ENCODE measurements around the gene GALNT2. TPM values are rescaled to one million over a fixed set of nuclear protein-coding genes. Genes with fewer than 3 reads are reported as not detected.

GALNT2 gene
- total and polyA plus RNA-seq, 2 experiments from 2014 or later = 96.7 to 143 TPM

DNA sequence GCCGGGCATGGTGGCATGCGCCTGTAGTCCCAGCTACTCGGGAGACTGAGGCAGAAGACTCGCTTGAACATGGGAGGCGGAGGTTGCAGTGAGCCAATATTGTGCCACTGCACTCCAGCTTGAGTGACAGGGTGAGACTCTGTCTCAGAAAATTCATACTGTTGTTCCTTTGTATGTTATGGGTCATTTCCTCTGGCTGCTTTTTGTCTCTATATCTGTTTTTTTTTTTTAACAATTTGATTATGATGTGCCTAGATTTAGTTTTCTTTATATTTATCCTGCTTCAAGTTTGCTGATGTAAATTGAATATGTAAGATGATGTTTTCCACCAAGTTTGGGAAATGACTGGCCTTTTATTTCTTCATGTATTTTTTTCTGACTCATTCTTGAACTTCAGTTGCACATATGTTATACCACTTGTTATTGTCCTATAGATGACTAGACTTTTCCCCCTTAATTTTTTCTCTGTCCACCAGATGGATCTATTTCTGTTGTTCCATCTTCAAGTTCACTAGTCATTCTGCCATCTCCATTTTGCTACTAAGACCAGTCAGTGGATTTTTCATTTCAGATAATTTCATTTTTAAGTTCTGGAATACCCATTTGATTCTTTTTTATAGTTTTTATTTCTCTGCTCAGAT is 173.5 kb downstream of the GALNT2 start:
- WGBS (ENCODE audit: low lambda C conversion rate, missing lambda C conversion rate) = 97% methylated on average over 5 of the region's 5 CpGs
- no peaks in the 10 kb centered on the region for H3K79me2 ChIP-seq
- H3K27ac ChIP-seq = no peak overlapping the region
- no peaks in the 10 kb centered on the region for H3K9me2 ChIP-seq (replicated peaks; ENCODE audit: insufficient read depth)
- TF ChIP-seq, protein P1, sequence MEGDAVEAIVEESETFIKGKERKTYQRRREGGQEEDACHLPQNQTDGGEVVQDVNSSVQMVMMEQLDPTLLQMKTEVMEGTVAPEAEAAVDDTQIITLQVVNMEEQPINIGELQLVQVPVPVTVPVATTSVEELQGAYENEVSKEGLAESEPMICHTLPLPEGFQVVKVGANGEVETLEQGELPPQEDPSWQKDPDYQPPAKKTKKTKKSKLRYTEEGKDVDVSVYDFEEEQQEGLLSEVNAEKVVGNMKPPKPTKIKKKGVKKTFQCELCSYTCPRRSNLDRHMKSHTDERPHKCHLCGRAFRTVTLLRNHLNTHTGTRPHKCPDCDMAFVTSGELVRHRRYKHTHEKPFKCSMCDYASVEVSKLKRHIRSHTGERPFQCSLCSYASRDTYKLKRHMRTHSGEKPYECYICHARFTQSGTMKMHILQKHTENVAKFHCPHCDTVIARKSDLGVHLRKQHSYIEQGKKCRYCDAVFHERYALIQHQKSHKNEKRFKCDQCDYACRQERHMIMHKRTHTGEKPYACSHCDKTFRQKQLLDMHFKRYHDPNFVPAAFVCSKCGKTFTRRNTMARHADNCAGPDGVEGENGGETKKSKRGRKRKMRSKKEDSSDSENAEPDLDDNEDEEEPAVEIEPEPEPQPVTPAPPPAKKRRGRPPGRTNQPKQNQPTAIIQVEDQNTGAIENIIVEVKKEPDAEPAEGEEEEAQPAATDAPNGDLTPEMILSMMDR (IDR thresholded peaks at IDR 0.05; ENCODE audit: poor library complexity) = no peak
- TF ChIP-seq EZH2 (IDR thresholded peaks at IDR 0.05; ENCODE audit: borderline replicate concordance) (no peak), EZH2phosphoT487 (IDR thresholded peaks at IDR 0.05; ENCODE audit: low read depth, severe bottlenecking, unreplicated experiment) (no peak)
- H3K36me3 ChIP-seq (replicated peaks; ENCODE audit: insufficient read depth, low read depth) = no peaks in the 10 kb centered on the region
- no peaks in the 10 kb centered on the region for H3K4me1 ChIP-seq (ENCODE audit: insufficient read depth)
- no peaks in the 10 kb centered on the region for H3K9me3 ChIP-seq (ENCODE audit: low read depth)
- no peaks in the 10 kb centered on the region for H3K27me3 ChIP-seq
- DNase-seq (ENCODE audit: low spot score) = no peak
- no peak overlapping the region for H3K4me3 ChIP-seq
- no peak overlapping the region for H3K4me2 ChIP-seq
- H4K20me1 ChIP-seq (ENCODE audit: insufficient read depth, poor library complexity, severe bottlenecking) = no peaks in the 10 kb centered on the region
- no peak overlapping the region for H2AFZ ChIP-seq

- no peak overlapping the region for H3K4me3 ChIP-seq
- DNase-seq (ENCODE audit: low spot score) = no peak
- TF ChIP-seq EZH2 (IDR thresholded peaks at IDR 0.05; ENCODE audit: borderline replicate concordance) = no peak
- TF ChIP-seq EZH2phosphoT487 (IDR thresholded peaks at IDR 0.05; ENCODE audit: low read depth, severe bottlenecking, unreplicated experiment) = no peak
- TF ChIP-seq, protein P1 (IDR thresholded peaks at IDR 0.05; ENCODE audit: poor library complexity) = no peak
- WGBS (ENCODE audit: low lambda C conversion rate, missing lambda C conversion rate) = 95% methylated on average over 6 of the region's 6 CpGs
- no peaks in the 10 kb centered on the region for H3K79me2 ChIP-seq
- H3K9me3 ChIP-seq (ENCODE audit: low read depth) = no peaks in the 10 kb centered on the region
- H4K20me1 ChIP-seq (ENCODE audit: insufficient read depth, poor library complexity, severe bottlenecking) = no peaks in the 10 kb centered on the region
- no peaks in the 10 kb centered on the region for H3K9me2 ChIP-seq (replicated peaks; ENCODE audit: insufficient read depth)
- H3K27me3 ChIP-seq = no peaks in the 10 kb centered on the region
- H3K36me3 ChIP-seq (replicated peaks; ENCODE audit: insufficient read depth, low read depth) = no peaks in the 10 kb centered on the region
- no peak overlapping the region for H3K4me2 ChIP-seq
- H2AFZ ChIP-seq = no peak overlapping the region
- no peak overlapping the region for H3K27ac ChIP-seq
- H3K4me1 ChIP-seq (ENCODE audit: insufficient read depth) = no peaks in the 10 kb centered on the region
Measured at GRCh38 chr1:230242326-230242725, 175.3 kb downstream of the GALNT2 start.

GRCh38 chr1:230243146-230243545 is 176.1 kb downstream of the GALNT2 start:
- 97% methylated on average over 17 of the region's 17 CpGs for WGBS (ENCODE audit: low lambda C conversion rate, missing lambda C conversion rate)

More at GRCh38 chr1:230243146-230243545, 176.1 kb downstream of the GALNT2 start:
- no peak overlapping the region for H3K4me2 ChIP-seq
- TF ChIP-seq EZH2 (IDR thresholded peaks at IDR 0.05; ENCODE audit: borderline replicate concordance) (no peak), EZH2phosphoT487 (IDR thresholded peaks at IDR 0.05; ENCODE audit: low read depth, severe bottlenecking, unreplicated experiment) (no peak)
- TF ChIP-seq, protein P1 (IDR thresholded peaks at IDR 0.05; ENCODE audit: poor library complexity) = no peak
- no peak for DNase-seq (ENCODE audit: low spot score)
- no peaks in the 10 kb centered on the region for H3K27me3 ChIP-seq
- H3K4me3 ChIP-seq = no peak overlapping the region
- no peaks in the 10 kb centered on the region for H4K20me1 ChIP-seq (ENCODE audit: insufficient read depth, poor library complexity, severe bottlenecking)
- no peaks in the 10 kb centered on the region for H3K9me3 ChIP-seq (ENCODE audit: low read depth)
- no peaks in the 10 kb centered on the region for H3K36me3 ChIP-seq (replicated peaks; ENCODE audit: insufficient read depth, low read depth)
- no peak overlapping the region for H2AFZ ChIP-seq
- H3K4me1 ChIP-seq (ENCODE audit: insufficient read depth) = no peaks in the 10 kb centered on the region
- H3K9me2 ChIP-seq (replicated peaks; ENCODE audit: insufficient read depth) = no peaks in the 10 kb centered on the region
- H3K27ac ChIP-seq = no peak overlapping the region
- no peaks in the 10 kb centered on the region for H3K79me2 ChIP-seq
